Measurements from ENCODE around the gene TRABD2B.

Gene TRABD2B

DNA sequence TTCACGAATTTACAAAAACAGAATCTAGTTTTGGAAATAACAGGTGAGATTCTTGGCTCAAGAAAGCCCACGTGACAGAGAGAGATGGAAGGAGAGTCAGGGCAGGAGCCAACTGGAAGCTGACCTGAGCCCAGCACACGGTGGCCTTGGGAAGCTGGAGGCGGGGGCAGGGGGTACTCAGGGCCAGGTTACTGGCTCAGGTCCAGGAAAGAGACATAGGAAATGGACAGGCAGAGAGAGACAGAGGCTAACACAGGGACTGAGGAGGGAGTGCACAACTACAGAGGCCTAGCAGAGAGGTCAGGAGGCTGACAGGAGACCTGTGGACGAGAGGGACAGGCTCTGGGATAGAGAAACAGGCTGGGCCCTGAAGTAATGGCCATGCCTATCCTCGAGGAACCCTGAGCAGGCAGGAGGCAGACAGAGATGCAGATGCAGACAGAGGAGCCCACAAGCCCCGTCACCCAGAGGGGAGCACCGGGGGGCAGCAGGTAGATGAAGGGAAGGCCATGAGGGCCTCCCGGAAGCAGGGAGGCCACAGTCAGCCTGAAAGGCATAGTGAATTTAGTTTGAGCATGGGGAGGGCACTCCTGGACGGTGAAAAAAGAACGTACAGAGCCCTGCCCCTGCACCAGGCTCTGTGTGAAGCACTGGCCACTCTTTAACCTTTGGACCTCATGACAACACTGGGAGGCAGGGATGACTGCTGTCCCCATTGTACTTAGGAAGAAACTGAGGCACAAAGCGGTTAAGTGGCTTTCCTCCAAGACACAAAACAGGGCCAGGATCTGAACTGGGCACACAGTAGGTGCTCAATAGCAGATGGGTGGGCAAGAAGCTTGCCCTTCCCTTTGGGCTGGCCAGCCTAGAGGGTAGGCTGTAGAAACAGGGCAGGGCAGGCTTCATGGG is 230.1 kb downstream of the TRABD2B start:
- no peak for DNase-seq

DNA sequence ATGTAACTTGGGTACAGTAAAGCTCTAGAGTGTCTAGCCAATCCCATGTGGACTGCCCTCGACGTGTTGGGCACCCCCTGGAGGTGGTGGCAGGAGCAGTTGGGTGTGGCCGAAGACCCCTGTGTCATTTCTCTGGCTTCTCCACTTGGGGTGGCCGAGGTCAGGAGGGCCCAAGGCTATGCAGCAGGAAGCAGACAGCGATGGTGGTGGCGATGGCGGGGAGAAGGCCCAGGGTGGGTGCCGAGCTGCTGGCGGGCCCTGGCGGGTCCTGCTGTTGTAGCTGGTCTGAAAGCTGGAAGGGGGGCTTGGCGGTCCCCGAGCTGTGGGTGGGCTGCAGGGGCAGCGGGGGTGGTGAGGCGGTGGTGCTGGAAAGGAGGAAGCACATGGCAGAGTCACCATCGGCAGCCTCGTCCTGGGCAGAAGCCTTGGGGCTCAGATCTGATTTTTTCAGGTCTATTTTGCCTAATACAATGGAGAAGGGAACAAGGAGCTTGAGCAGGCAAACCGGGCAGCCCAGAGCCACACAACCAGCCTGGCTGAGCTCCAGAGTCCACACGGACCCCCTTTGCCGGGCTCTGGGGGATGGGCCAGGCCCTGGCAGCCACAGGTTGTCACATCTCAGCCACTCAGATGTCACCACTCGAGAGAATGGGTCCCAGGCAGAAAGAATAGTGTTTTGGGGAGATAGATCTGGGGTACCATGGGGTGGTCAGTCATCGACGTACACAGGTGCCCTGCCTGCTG is 231.3 kb downstream of the TRABD2B start:
- no peak for DNase-seq

DNA sequence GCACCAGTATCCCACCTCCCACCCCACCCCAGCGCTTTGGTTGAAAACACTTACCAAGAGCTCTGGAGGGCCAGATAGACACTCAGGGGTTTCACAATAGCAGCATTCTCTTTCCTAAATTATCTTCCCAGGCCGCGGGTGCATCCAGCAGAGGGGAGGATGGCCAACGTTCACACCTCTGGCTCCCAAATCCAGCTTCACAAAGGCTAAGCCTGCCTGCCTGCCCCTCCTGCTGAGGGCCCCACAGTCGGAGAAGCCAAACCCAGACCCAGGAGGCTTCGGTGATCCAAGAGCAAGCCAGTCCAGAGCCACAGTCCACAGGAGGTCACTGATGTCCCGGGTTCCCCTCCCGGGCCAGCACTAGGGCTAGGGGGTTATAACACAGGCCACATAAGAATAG is 231.9 kb downstream of the TRABD2B start:
- DNase-seq = no peak

DNA sequence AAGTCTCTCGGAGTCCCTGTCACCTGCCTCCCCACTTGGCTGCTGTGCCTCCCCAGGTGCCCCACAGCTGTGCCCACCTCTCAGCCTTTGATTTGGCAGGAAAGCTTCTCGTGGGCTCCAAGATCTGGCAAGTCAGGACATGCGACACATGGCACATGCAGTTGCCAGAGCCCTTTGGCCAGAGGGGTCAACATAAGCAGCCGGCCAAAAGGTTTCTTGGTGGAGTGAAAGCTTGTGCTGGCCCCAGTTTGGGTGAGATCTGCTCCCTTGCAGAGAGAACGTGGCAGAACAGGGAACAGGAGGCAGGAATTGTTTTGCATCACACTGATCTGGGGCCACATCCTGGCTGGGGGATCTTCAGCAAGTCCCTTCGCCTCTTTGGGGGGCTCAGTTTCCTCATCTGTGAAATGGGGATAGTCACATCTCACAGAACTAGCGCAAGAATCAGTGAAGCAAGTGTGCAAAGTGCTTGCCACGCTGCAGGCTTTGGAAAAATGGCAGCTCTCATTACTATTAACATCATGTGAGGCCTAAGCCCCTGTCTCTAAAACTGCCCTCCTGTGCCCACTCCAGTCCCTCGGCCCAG is 232.6 kb downstream of the TRABD2B start:
- DNase-seq = no peak

- no peak for DNase-seq
Observed at GRCh38 chr1:47763591-47764171, 233.5 kb downstream of the TRABD2B start.

DNA sequence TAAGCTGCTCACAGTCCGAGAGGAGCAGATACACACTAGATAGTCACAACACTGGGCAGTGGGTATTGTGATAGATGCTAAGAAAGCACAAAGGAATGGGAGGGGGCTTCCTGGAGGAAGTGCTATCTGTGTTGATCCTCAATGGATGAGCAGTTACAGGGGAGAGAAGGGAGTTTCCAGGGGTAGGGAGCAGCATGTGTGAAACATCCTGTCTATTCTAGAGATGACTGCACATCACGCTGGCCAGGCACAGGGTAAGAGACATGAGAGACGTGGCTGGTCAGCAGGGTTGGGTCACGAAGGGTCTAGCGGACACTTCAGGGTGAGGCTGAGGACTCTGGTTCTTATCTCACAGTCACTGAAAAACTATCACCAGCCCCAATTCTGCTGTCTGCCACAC is 235.2 kb downstream of the TRABD2B start:
- DNase-seq = no peak

DNA sequence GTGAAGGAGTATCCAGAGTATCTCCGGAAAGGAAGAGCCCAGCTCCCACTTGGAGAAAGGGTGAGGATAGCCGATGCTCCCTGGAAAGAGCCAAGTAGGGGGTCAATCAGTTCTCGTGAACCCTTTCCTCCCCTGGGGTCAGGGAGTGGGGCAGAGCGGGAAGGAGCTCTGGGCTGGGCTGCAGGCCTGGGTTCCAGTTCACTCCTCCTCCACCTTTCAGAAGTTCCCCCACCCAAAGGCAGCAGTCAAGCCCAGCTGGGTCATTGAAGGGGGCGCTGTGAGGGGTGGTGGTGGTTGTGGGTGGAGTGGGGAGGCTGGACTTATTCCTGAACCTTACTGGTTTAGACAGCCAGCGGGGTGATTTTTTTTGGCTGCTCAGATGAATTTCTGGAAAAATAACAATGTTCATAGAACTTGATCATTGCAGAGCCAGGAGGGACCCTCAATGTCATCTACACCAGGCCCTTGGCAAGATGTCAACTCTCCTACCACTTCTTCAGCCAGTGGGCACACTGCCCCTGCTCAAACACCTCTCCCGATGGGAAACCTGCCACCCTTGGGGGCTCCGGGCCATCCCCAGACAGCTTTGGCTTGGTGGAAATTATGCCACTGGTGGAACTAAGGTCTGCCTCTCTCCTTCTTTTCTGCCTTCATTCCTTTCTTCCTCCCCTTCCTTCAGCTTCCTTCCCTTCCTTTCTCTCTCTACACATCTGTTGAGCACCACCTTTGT is 235.8 kb downstream of the TRABD2B start:
- DNase-seq = no peak

DNA sequence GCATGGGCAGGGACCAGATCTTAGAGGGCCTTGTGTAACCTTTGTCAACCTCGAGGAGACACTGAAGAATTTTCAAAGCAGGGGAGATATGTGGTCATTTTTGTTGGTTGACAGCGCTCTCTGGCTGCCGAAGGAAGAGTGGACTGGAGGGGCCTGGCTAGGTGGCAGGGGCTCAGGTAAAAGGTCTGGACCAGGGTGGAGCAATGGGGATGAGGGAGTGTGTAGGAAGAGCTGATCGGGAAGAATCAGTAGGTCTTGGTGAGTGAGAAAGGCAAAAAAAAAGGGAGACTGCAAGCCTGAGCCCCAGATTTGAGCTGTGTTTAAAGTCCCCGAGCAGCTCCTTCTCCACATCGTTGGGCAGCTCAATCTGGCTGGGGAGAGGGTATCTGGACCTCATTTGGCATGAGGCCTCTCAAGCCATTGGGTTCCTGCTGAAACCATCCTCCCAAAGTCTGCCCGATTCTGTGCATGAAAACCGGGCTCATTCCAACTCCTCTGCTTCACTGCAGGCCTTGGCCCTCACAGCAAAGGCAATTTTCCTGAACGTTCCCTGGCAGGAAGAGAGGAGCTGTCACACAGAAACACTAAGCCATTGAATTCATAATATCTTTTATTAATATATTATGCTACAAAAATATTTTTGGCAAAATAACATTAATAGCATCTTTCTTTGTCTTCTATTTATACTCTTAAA is 237.1 kb downstream of the TRABD2B start:
- no peak for DNase-seq

- no peak for DNase-seq
Observed at GRCh38 chr1:47759251-47759935, 237.8 kb downstream of the TRABD2B start.

- no peak for DNase-seq
Observed at GRCh38 chr1:47758341-47759250, 238.6 kb downstream of the TRABD2B start.

- DNase-seq = no peak
Observed at GRCh38 chr1:47757226-47757975, 239.8 kb downstream of the TRABD2B start.

GRCh38 chr1:47756411-47756810 is 240.8 kb downstream of the TRABD2B start:
- DNase-seq = no peak

GRCh38 chr1:47756006-47756405 is 241.2 kb downstream of the TRABD2B start:
- DNase-seq = no peak

GRCh38 chr1:47755101-47755990 is 241.8 kb downstream of the TRABD2B start:
- DNase-seq = peak; percentile 8

DNA sequence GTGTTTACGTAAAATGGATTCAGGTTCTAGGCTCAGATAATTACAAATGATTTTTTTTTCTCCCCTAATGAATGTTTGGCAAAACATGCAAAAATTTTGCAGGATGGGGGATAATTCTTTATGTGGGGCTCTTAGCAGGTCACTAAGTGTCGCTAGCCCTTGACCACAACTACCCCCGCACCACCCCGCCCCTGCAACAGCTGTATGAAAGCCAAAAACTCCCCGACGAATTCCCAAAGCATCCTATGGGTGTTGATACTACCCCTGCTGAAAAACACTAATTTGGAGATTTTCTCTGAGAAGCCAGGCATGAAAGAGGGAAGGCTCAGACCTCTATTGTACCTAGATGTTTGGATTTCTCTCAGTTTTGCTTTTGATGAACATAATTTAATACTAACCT is 243.0 kb downstream of the TRABD2B start:
- DNase-seq = no peak

DNA sequence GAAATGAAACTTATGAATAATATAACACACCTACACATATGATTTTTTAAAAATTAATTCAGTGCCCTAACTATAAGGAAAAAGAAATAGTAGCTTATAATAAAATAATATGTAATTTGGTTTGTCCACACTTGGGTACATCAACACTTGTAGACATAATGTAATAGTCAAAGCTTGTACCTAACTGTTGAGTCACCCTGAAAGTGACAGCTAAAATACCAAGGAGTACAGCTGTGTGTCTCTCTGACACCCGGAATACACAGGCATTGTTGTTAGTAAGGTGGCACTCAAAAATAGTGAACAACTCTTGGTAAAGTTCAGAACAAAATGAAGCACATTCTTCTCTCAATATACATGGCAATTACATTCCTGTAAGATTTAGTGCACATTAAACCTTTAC is 243.4 kb downstream of the TRABD2B start:
- DNase-seq = no peak

GRCh38 chr1:47752559-47752958 is 244.6 kb downstream of the TRABD2B start:
- DNase-seq = no peak

- no peak for DNase-seq
Observed at GRCh38 chr1:47751996-47752451, 245.2 kb downstream of the TRABD2B start.
